Measurements from ENCODE around the gene LRRC43.

- no peak for TF ChIP-seq CTCF (IDR thresholded peaks at IDR 0.05)
- TF ChIP-seq POLR2A (IDR thresholded peaks at IDR 0.05) = no peak
Observed at GRCh38 chr12:122150127-122150681, 32.7 kb upstream of the LRRC43 start.

All from uterus (tissue), 2 donors.